Transverse colon (tissue), 4 donors: ENCODE measurements around the gene BAHCC1. TPM values are rescaled to one million over a fixed set of nuclear protein-coding genes. Genes with fewer than 3 reads are reported as not detected.
A peak's percentile ranks its signal among the peaks of the same experiment; 100 is the strongest.

Source experiments
- DNase-seq: peaks from one replicate; pipeline ENCODE4 v3.0.0-alpha.2; 2019
- H3K27ac ChIP-seq, 4 donors: fragments of 200-600 bp; sonication (generic); 2 replicates each; pipeline ENCODE4 v1.5.1; 2016 to 2018; ENCODE audit warnings: inconsistent platforms in 4 of 4
- H3K27me3 ChIP-seq: fragments of 200-600 bp; sonication (generic); 2 replicates; pipeline ENCODE4 v1.5.1; 2017; ENCODE audit warnings: inconsistent platforms
- H3K36me3 ChIP-seq, 4 donors: fragments of 200-600 bp; sonication (generic); 2 replicates each; pipeline ENCODE4 v1.5.1; 2017 to 2019; ENCODE audit warnings: inconsistent platforms in 4 of 4
- H3K4me1 ChIP-seq, 4 donors: fragments of 200-600 bp; sonication (generic); 2 replicates each; pipeline ENCODE4 v1.5.1; 2017 to 2020; ENCODE audit warnings: inconsistent platforms in 4 of 4
- H3K4me3 ChIP-seq, 4 donors: fragments of 200-600 bp; sonication (generic); 1 replicate in 1 of 4; 2 replicates in 3 of 4; pipeline versions ENCODE4 v1.5.1 to v1.6.1; 2017 to 2019; ENCODE audit warnings: inconsistent platforms in 4 of 4
- H3K9me3 ChIP-seq, 2 donors: fragments of 200-600 bp; sonication (generic); 2 replicates each; pipeline ENCODE4 v1.5.1; 2017 to 2019; ENCODE audit warnings: inconsistent platforms in 2 of 2
- CTCF ChIP-seq, 5 experiments: fragments of 200-600 bp in 3 of 5; fragments of 450-650 bp in 2 of 5; sonication (generic) in 3 of 5; IDR thresholded peaks; 1 replicate in 2 of 5; 2 replicates in 3 of 5; pipeline ENCODE4 v1.5.1; 2016 to 2017; ENCODE audit warnings: antibody characterized with exemption in 5 of 5, inconsistent platforms in 3 of 5, mild to moderate bottlenecking in 2 of 5, moderate library complexity in 1 of 5
- EP300 ChIP-seq: sonication (generic); formaldehyde crosslinking; IDR thresholded peaks from one replicate; pipeline ENCODE4 v1.6.1; 2017; ENCODE audit warnings: antibody characterized with exemption, low read depth
- POLR2A ChIP-seq: fragments of 450-650 bp; IDR thresholded peaks from one replicate; pipeline ENCODE4 v1.6.1; 2016; ENCODE audit warnings: antibody characterized with exemption, mild to moderate bottlenecking, moderate library complexity
- POLR2AphosphoS5 ChIP-seq, 3 donors: sonication (generic); formaldehyde crosslinking; IDR thresholded peaks; one replicate each; pipeline ENCODE4 v1.6.1; 2016; ENCODE audit warnings: antibody characterized with exemption in 3 of 3
- WGBS, 2 donors: methylation state at CpG; one replicate each; pipeline ENCODE4 v1.1.5; 2018; ENCODE audit warnings: low coverage in 1 of 2; 5-methylcytosine and 5-hydroxymethylcytosine counted together
- in situ Hi-C, 4 donors: fragments of 200-750 bp; cut with MboI; loops; one replicate each; pipeline versions ENCODE4 v1.15.0 to v1.15.1; 2017; ENCODE audit warnings: low sequenced_read_pairs in 3 of 4, low pct_ligation_motif_present in 1 of 4, low pct_unique_long_range_greater_than_20kb in 1 of 4
- intact Hi-C: fragments of 100-400 bp; cut with DNase I; formaldehyde crosslinking; loops from one replicate; pipeline ENCODE4 v1.15.1; 2023; ENCODE audit warnings: low total_unique reads
- total RNA-seq, 4 donors: library from RNA; depleted of rRNA; stranded (reverse); fragments of >200 nt; gene quantifications; one replicate each; pipeline ENCODE4 v1.1.0, GENCODE V29; 2016

The BAHCC1 gene
- total RNA-seq, 4 donors from 2014 or later, result 8.7 to 133 (median 12.4) TPM

- DNase-seq, result no peak
- Histone ChIP-seq H3K27ac (peak overlapping the region; percentile 69 to 85 (median 82)), H3K9me3 (no peaks in the 10 kb centered on the region), H3K4me3 (no peak overlapping the region), H3K4me1 (peaks cover 35 to 64% (median 53%) of the 10 kb centered on the region in 4 donors), H3K27me3 (no peaks in the 10 kb centered on the region), H3K36me3 (no peaks in the 10 kb centered on the region)
- WGBS, 2 donors, result 63% methylated on average over 16 of the region's 24 CpGs; no CpG with 5 or more reads in 1 of the 2 donors
- in situ Hi-C loops, result no loop called here
- TF ChIP-seq POLR2AphosphoS5 (IDR thresholded peaks at IDR 0.05) (no peak), CTCF (IDR thresholded peaks at IDR 0.05) (no peak), POLR2A (no peak), EP300 (no peak)
- intact Hi-C loops, result no loop called here
These were observed 25.7 kb downstream of the BAHCC1 start for GRCh38 chr17:81420769-81421462.

- Histone ChIP-seq H3K27ac (peak overlapping the region; percentile 59 to 82 (median 69)), H3K4me3 (no peak overlapping the region), H3K36me3 (no peaks in the 10 kb centered on the region), H3K9me3 (no peaks in the 10 kb centered on the region), H3K27me3 (no peaks in the 10 kb centered on the region), H3K4me1 (peaks cover 45 to 69% (median 60%) of the 10 kb centered on the region in 4 donors)
- intact Hi-C loops (no loop called here), in situ Hi-C loops (no loop called here)
- TF ChIP-seq CTCF (IDR thresholded peaks at IDR 0.05) (no peak), POLR2AphosphoS5 (IDR thresholded peaks at IDR 0.05) (no peak), EP300 (no peak), POLR2A (no peak)
- DNase-seq, result peak; percentile 60
- 44% methylated on average over 11 of the region's 34 CpGs; no CpG with 5 or more reads in 1 of the 2 donors for WGBS, 2 donors
These were observed 27.8 kb downstream of the BAHCC1 start for GRCh38 chr17:81422776-81423697.

GRCh38 chr17:81423698-81424071 lies 28.4 kb downstream of the BAHCC1 start:
- Histone ChIP-seq H3K27ac (peak overlapping the region; percentile 59 to 82 (median 69)), H3K4me1 (peaks cover 52 to 72% (median 65%) of the 10 kb centered on the region in 4 donors), H3K4me3 (no peak overlapping the region), H3K36me3 (no peaks in the 10 kb centered on the region), H3K9me3 (no peaks in the 10 kb centered on the region), H3K27me3 (peaks cover 3% of the 10 kb centered on the region)
- 82% methylated on average over 15 of the region's 16 CpGs; no CpG with 5 or more reads in 1 of the 2 donors for WGBS, 2 donors
- intact Hi-C loops (no loop called here), in situ Hi-C loops (no loop called here)
- TF ChIP-seq CTCF (IDR thresholded peaks at IDR 0.05), result no peak
- TF ChIP-seq POLR2AphosphoS5 (IDR thresholded peaks at IDR 0.05), result no peak
- no peak for TF ChIP-seq EP300
- TF ChIP-seq POLR2A, result no peak
- no peak for DNase-seq
